CD14-positive monocyte (primary cell): ENCODE measurements around the gene E2F4. TPM values are rescaled to one million over a fixed set of nuclear protein-coding genes. Genes with fewer than 3 reads are reported as not detected.
A peak's percentile ranks its signal among the peaks of the same experiment; 100 is the strongest.

Experiments used
- DNase-seq, 3 donors: peaks; one replicate each; pipeline ENCODE4 v3.0.0-alpha.2; 2011 to 2022
- H2AFZ ChIP-seq: 2 replicates; pipeline ENCODE4 v1.6.0; 2012; ENCODE audit warnings: mild to moderate bottlenecking, low read depth, low read length, inconsistent platforms; ENCODE audit not compliant: insufficient read depth, poor library complexity, severe bottlenecking
- H3K27ac ChIP-seq, 2 donors: 1 replicate in 1 of 2; 2 replicates in 1 of 2; pipeline ENCODE4 v1.5.1; 2012 to 2013; ENCODE audit warnings: low read length in 2 of 2, control low read depth in 1 of 2, inconsistent platforms in 1 of 2, low read depth in 1 of 2, mild to moderate bottlenecking in 1 of 2
- H3K27me3 ChIP-seq, 2 donors: one replicate each; pipeline versions ENCODE4 v1.6.0 to v1.6.1; 2011 to 2013; ENCODE audit warnings: low read length in 2 of 2; ENCODE audit not compliant: control insufficient read depth in 2 of 2, insufficient read depth in 2 of 2
- H3K36me3 ChIP-seq, 2 donors: replicated peaks in 1 of 2; 1 replicate in 1 of 2; 2 replicates in 1 of 2; pipeline versions ENCODE4 v1.5.1 to v1.6.1; 2012 to 2013; ENCODE audit warnings: low read length in 2 of 2, control low read depth in 1 of 2, inconsistent platforms in 1 of 2, mild to moderate bottlenecking in 1 of 2; ENCODE audit not compliant: insufficient read depth in 2 of 2, control insufficient read depth in 1 of 2
- H3K4me1 ChIP-seq, 2 donors: 1 replicate in 1 of 2; 2 replicates in 1 of 2; pipeline versions ENCODE4 v1.5.1 to v1.6.1; 2012 to 2013; ENCODE audit warnings: low read length in 2 of 2, control low read depth in 1 of 2, inconsistent platforms in 1 of 2, mild to moderate bottlenecking in 1 of 2, moderate library complexity in 1 of 2; ENCODE audit not compliant: insufficient read depth in 2 of 2, control insufficient read depth in 1 of 2
- H3K4me2 ChIP-seq: replicated peaks from 2 replicates; pipeline ENCODE3; 2012; ENCODE audit warnings: low read length, moderate library complexity, mild to moderate bottlenecking; ENCODE audit not compliant: poor library complexity, severe bottlenecking; ENCODE audit errors: extremely low read depth
- H3K4me3 ChIP-seq, 3 experiments: fragments of 200-600 bp in 1 of 3; sonication (generic) in 1 of 3; replicated peaks in 1 of 3; 1 replicate in 2 of 3; 2 replicates in 1 of 3; pipeline ENCODE4 v1.5.1; 2011 to 2013; ENCODE audit warnings: low read length in 3 of 3, mild to moderate bottlenecking in 3 of 3, control low read depth in 2 of 3, low read depth in 2 of 3, inconsistent platforms in 1 of 3, moderate library complexity in 1 of 3
- H3K79me2 ChIP-seq: 2 replicates; pipeline ENCODE4 v1.6.0; 2012; ENCODE audit warnings: mild to moderate bottlenecking, control low read depth, inconsistent platforms, low read length, moderate library complexity; ENCODE audit not compliant: insufficient read depth
- H3K9ac ChIP-seq: 2 replicates; pipeline ENCODE4 v1.6.0; 2017; ENCODE audit warnings: low read length, mild to moderate bottlenecking; ENCODE audit not compliant: insufficient read depth, poor library complexity, severe bottlenecking
- H3K9me3 ChIP-seq, 2 donors: replicated peaks in 1 of 2; 1 replicate in 1 of 2; 2 replicates in 1 of 2; pipeline versions ENCODE4 v1.5.1 to v1.6.1; 2012 to 2013; ENCODE audit warnings: low read length in 2 of 2, control low read depth in 1 of 2; ENCODE audit not compliant: control insufficient read depth in 1 of 2, insufficient read depth in 1 of 2
- H4K20me1 ChIP-seq: 2 replicates; pipeline ENCODE4 v1.6.0; 2012; ENCODE audit warnings: mild to moderate bottlenecking, low read length, control low read depth, moderate library complexity; ENCODE audit not compliant: insufficient read depth
- H3K27ac Mint-ChIP-seq, 7 donors: one replicate each; pipeline ENCODE4 v1.8.0; 2020; ENCODE audit warnings: mild to moderate bottlenecking in 7 of 7, mixed read lengths in 7 of 7, moderate library complexity in 6 of 7, inconsistent platforms in 2 of 7
- H3K27me3 Mint-ChIP-seq, 3 donors: one replicate each; pipeline ENCODE4 v1.8.0; 2021 to 2022; ENCODE audit warnings: low read depth in 3 of 3, mild to moderate bottlenecking in 3 of 3, mixed read lengths in 3 of 3, moderate library complexity in 3 of 3, inconsistent platforms in 1 of 3
- H3K36me3 Mint-ChIP-seq, 2 donors: one replicate each; pipeline ENCODE4 v1.8.0; 2020; ENCODE audit warnings: mixed read lengths in 2 of 2, inconsistent platforms in 1 of 2, mild to moderate bottlenecking in 1 of 2
- H3K4me1 Mint-ChIP-seq: one replicate; pipeline ENCODE4 v1.8.0; 2020; ENCODE audit warnings: mild to moderate bottlenecking, mixed read lengths
- H3K4me3 Mint-ChIP-seq, 2 donors: one replicate each; pipeline ENCODE4 v1.8.0; 2020; ENCODE audit warnings: mild to moderate bottlenecking in 2 of 2, mixed read lengths in 2 of 2, moderate library complexity in 1 of 2
- H3K9me3 Mint-ChIP-seq, 7 donors: one replicate each; pipeline ENCODE4 v1.8.0; 2020 to 2022; ENCODE audit warnings: mixed read lengths in 7 of 7, mild to moderate bottlenecking in 6 of 7, moderate library complexity in 6 of 7, inconsistent platforms in 2 of 7
- CTCF ChIP-seq: fragments of 200-600 bp; IDR thresholded peaks from one replicate; pipeline ENCODE4 v1.8.0; 2022; ENCODE audit warnings: antibody characterized with exemption, mild to moderate bottlenecking
- WGBS: methylation state at CpG from one replicate; pipeline ENCODE4 v1.1.5; 2013; ENCODE audit warnings: missing lambda C conversion rate; ENCODE audit not compliant: insufficient coverage; 5-methylcytosine and 5-hydroxymethylcytosine counted together
- intact Hi-C, 2 donors: fragments of 100-400 bp; cut with micrococcal nuclease; formaldehyde crosslinking; loops; one replicate each; pipeline versions ENCODE4 v1.15.0 to v1.15.1; 2023
- polyA plus RNA-seq, 3 donors: library from polyadenylated mRNA; depleted of rRNA in 1 of 3; unstranded in 2 of 3; stranded (reverse) in 1 of 3; fragments of 300-500 nt in 2 of 3; fragments of >200 nt in 1 of 3; fragmentation: Illumina TruSeq in 2 of 3; gene quantifications; 1 replicate in 2 of 3; 2 replicates in 1 of 3; pipeline ENCODE4 v1.2.3, GENCODE V29; 2012 to 2021

E2F4 gene
- polyA plus RNA-seq, 3 donors, result 53.1 to 191 (median 61.5) TPM

- H3K9me3 ChIP-seq, result no peaks in the 10 kb centered on the region
- intact Hi-C loops, result loop anchor here in 1 of 2 donors (10.0 kb wide), 3 partner anchors 234 to 546 kb away; partner anchors contain the start of genes CMTM4 and CTCF
- no peak overlapping the region for H3K9ac ChIP-seq
- H2AFZ ChIP-seq, result no peak overlapping the region
- peaks cover 41 to 52% of the 10 kb centered on the region in 2 donors for H3K36me3 ChIP-seq
- peaks cover 48 to 61% of the 10 kb centered on the region in 2 donors for H3K36me3 Mint-ChIP-seq
- H3K4me2 ChIP-seq, result no peak overlapping the region
- no peak overlapping the region for H3K4me3 ChIP-seq
- no CpG with 5 or more reads among the region's 4 CpGs for WGBS
- peaks cover 0 to 3% (median 0%) of the 10 kb centered on the region in 7 donors for H3K9me3 Mint-ChIP-seq
- peak overlapping the region in 3 of 7 donors; percentile 5 to 43 (median 32) for H3K27ac Mint-ChIP-seq
- no peaks in the 10 kb centered on the region for H3K27me3 ChIP-seq
- H3K27me3 Mint-ChIP-seq, result peaks cover 0 to 4% (median 0%) of the 10 kb centered on the region in 3 donors
- H3K4me3 Mint-ChIP-seq, result no peak overlapping the region
- TF ChIP-seq CTCF, result no peak
- H3K4me1 Mint-ChIP-seq, result peaks cover 51% of the 10 kb centered on the region
- peaks cover 36% of the 10 kb centered on the region for H3K79me2 ChIP-seq
- H4K20me1 ChIP-seq, result peaks cover 63% of the 10 kb centered on the region
- H3K27ac ChIP-seq, result peak overlapping the region in 1 of 2 donors; percentile 17
- peaks cover 44% of the 10 kb centered on the region in 2 donors for H3K4me1 ChIP-seq
- DNase-seq, result no peak
Observed at GRCh38 chr16:67240506-67240905, 48.6 kb downstream of the E2F4 start.

GRCh38 chr16:67241008-67241900 lies 49.3 kb downstream of the E2F4 start:
- Histone ChIP-seq H3K9ac (no peak overlapping the region), H3K36me3 (peaks cover 34 to 44% of the 10 kb centered on the region in 2 donors), H3K27me3 (no peaks in the 10 kb centered on the region), H4K20me1 (peaks cover 61% of the 10 kb centered on the region), H3K4me3 (no peak overlapping the region), H3K4me1 (peaks cover 50 to 51% of the 10 kb centered on the region in 2 donors), H2AFZ (no peak overlapping the region), H3K9me3 (no peaks in the 10 kb centered on the region), H3K79me2 (peaks cover 43% of the 10 kb centered on the region), H3K27ac (no peak overlapping the region), H3K4me2 (no peak overlapping the region)
- H3K4me3 Mint-ChIP-seq, result no peak overlapping the region
- H3K27ac Mint-ChIP-seq, result peak overlapping the region in 4 of 7 donors; percentile 30 to 79 (median 59)
- H3K36me3 Mint-ChIP-seq, result peaks cover 41 to 54% of the 10 kb centered on the region in 2 donors
- DNase-seq, result no peak
- peaks cover 53% of the 10 kb centered on the region for H3K4me1 Mint-ChIP-seq
- intact Hi-C loops, result loop anchor here in 1 of 2 donors (10.0 kb wide), 3 partner anchors 234 to 546 kb away; partner anchors contain the start of genes CMTM4 and CTCF
- H3K27me3 Mint-ChIP-seq, result peaks cover 0 to 2% (median 0%) of the 10 kb centered on the region in 3 donors
- no peak for TF ChIP-seq CTCF
- peaks cover 0 to 3% (median 0%) of the 10 kb centered on the region in 7 donors for H3K9me3 Mint-ChIP-seq
- 69% methylated on average over 5 of the region's 10 CpGs for WGBS
